ENCODE measurements around the gene GPA33.

GPA33 gene

DNA sequence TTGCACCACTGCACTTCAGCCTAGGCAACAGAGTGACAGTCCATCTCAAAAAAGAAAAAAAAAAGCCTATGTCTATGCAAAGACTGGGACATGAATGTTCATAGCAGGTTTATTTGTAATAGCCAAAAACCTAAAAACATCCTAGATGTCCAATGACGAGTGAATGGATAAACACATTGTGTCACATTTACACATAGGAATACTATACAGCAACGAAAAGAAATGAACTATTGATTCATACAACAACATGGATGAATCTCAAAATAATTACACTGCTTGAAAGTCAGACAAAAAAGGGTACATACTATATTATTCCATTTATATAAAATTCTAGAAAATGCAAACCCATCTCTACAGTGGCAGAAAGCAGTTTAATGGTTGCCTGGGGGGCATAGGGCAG is 11.6 kb upstream of the GPA33 start:
- TF ChIP-seq POLR2AphosphoS5 (IDR thresholded peaks at IDR 0.05; ENCODE audit: low read depth, low read length) = no peak

DNA sequence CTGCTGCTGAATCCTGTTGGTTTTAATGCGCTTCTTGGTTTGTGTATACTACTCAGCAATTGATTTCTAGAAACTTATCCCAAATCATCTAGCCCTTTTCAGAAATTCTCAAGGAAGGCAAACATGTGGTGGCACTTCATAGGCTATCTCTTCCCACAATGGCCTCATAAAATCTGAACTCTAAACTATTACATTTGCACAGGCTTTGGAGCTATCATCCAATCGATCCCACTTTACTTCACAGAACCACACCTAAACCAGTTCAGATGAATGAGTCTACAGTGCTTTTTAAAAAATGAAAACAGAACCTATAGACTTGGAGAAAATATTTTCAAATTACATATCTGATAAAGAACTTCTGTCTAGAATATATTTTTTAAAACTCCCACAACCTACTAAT is 10.6 kb upstream of the GPA33 start:
- TF ChIP-seq FOXP2 (optimal IDR thresholded peaks at IDR 0.05; ENCODE audit: borderline replicate concordance, extremely low read depth, extremely low read length, insufficient read depth) (no peak), POLR2AphosphoS5 (IDR thresholded peaks at IDR 0.05; ENCODE audit: low read depth, low read length) (no peak), TAF1 (IDR thresholded peaks at IDR 0.05; ENCODE audit: borderline replicate concordance, insufficient read depth, low read length) (no peak), SIN3A (IDR thresholded peaks at IDR 0.05; ENCODE audit: borderline replicate concordance, insufficient read depth, low read length) (no peak)
- TF ChIP-seq, protein P1, sequence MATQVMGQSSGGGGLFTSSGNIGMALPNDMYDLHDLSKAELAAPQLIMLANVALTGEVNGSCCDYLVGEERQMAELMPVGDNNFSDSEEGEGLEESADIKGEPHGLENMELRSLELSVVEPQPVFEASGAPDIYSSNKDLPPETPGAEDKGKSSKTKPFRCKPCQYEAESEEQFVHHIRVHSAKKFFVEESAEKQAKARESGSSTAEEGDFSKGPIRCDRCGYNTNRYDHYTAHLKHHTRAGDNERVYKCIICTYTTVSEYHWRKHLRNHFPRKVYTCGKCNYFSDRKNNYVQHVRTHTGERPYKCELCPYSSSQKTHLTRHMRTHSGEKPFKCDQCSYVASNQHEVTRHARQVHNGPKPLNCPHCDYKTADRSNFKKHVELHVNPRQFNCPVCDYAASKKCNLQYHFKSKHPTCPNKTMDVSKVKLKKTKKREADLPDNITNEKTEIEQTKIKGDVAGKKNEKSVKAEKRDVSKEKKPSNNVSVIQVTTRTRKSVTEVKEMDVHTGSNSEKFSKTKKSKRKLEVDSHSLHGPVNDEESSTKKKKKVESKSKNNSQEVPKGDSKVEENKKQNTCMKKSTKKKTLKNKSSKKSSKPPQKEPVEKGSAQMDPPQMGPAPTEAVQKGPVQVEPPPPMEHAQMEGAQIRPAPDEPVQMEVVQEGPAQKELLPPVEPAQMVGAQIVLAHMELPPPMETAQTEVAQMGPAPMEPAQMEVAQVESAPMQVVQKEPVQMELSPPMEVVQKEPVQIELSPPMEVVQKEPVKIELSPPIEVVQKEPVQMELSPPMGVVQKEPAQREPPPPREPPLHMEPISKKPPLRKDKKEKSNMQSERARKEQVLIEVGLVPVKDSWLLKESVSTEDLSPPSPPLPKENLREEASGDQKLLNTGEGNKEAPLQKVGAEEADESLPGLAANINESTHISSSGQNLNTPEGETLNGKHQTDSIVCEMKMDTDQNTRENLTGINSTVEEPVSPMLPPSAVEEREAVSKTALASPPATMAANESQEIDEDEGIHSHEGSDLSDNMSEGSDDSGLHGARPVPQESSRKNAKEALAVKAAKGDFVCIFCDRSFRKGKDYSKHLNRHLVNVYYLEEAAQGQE (IDR thresholded peaks at IDR 0.05; ENCODE audit: insufficient read depth in 1 of 2, low read depth in 2 of 2, low read length in 2 of 2) = no peak

DNA sequence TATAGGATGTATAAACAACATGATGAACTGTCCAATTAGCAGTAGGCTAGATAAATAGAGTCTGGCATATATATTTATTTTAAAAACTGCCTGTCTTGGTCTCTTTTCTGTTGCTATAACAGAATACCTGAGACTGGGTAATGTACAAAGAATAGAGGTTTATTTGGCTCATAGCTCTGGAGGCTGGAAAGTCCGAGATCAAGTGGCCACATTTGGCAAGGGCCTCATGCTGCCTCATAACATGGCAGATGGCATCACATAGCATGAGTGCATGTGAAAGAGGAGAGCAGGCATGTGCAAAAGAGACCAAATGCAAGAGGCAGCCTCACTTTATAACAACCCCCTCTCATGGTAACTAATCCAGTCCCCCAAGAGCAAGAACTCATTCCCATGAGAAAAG is 9.7 kb upstream of the GPA33 start:
- TF ChIP-seq, protein P1 (IDR thresholded peaks at IDR 0.05; ENCODE audit: insufficient read depth in 1 of 2, low read depth in 2 of 2, low read length in 2 of 2) = no peak
- TF ChIP-seq POLR2AphosphoS5 (IDR thresholded peaks at IDR 0.05; ENCODE audit: low read depth, low read length) = no peak
- TF ChIP-seq SIN3A (IDR thresholded peaks at IDR 0.05; ENCODE audit: borderline replicate concordance, insufficient read depth, low read length) = no peak

DNA sequence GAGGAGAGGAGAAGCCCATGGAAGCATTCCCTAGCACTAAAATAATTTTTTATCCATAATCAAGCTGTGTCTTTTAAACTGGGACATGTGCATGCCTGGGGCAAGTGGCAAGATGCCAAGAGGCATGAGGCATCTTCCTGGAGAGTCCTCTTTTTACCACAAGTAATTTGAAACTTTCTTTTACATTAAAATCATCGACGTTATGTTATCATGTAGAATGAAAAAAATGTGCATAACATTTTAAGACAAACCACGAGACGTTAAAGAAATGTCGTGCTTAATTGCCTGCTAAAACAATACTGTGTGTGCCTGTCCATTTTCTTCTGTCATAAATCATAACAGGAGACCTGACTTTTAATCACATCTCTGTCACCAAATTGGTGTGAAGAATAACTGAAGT is 5.2 kb upstream of the GPA33 start:
- TF ChIP-seq POLR2AphosphoS5 (IDR thresholded peaks at IDR 0.05; ENCODE audit: low read depth, low read length) = no peak
- no peak for TF ChIP-seq TAF1 (IDR thresholded peaks at IDR 0.05; ENCODE audit: borderline replicate concordance, insufficient read depth, low read length)
- TF ChIP-seq SIN3A (IDR thresholded peaks at IDR 0.05; ENCODE audit: borderline replicate concordance, insufficient read depth, low read length) = no peak
- TF ChIP-seq, protein P1 (IDR thresholded peaks at IDR 0.05; ENCODE audit: insufficient read depth in 1 of 2, low read depth in 2 of 2, low read length in 2 of 2) = no peak
- no peak for TF ChIP-seq FOXP2 (optimal IDR thresholded peaks at IDR 0.05; ENCODE audit: borderline replicate concordance, extremely low read depth, extremely low read length, insufficient read depth)

DNA sequence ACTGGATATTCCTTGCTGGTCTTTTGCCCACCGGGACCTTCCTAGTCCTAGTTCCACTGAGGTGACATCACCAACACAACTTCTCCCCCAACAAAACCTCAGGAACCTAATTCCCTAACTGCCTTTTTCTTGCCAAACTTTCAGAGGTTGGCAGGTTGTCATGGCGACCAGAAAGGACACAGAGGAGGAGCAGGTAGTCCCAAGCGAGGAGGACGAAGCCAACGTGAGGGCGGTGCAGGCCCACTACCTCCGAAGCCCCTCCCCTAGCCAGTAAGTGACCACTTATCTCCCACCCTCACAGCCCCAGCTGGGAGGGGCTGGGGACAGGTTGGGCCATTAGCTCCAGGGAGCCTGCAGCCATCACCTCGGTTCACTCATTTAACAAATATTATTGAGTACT is 4.5 kb upstream of the GPA33 start:
- no peak for TF ChIP-seq SIN3A (IDR thresholded peaks at IDR 0.05; ENCODE audit: borderline replicate concordance, insufficient read depth, low read length)
- no peak for TF ChIP-seq POLR2AphosphoS5 (IDR thresholded peaks at IDR 0.05; ENCODE audit: low read depth, low read length)
- no peak for TF ChIP-seq FOXP2 (optimal IDR thresholded peaks at IDR 0.05; ENCODE audit: borderline replicate concordance, extremely low read depth, extremely low read length, insufficient read depth)
- TF ChIP-seq, protein P1 (IDR thresholded peaks at IDR 0.05; ENCODE audit: insufficient read depth in 1 of 2, low read depth in 2 of 2, low read length in 2 of 2) = no peak
